ENCODE data around the gene SYTL5.

DNA sequence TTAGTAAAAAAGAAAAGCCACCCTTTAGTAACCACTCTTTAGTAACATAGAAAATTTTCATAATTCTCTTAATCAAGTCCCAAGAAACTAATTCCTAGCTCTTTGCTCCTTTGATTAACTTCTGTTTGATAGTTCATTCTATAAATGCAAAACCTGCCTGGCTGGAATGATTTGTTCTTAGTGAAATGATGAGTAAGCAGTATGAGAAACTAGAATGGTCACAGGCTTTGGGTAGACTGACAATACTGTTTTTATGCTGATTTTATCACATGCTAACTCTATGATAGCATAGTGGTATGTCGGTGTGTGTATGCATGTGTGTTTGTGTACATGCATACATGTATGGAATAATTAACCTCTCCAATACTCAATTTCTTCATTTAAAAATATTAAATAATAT is 81.2 kb downstream of the SYTL5 start:
- TF ChIP-seq, protein P1, sequence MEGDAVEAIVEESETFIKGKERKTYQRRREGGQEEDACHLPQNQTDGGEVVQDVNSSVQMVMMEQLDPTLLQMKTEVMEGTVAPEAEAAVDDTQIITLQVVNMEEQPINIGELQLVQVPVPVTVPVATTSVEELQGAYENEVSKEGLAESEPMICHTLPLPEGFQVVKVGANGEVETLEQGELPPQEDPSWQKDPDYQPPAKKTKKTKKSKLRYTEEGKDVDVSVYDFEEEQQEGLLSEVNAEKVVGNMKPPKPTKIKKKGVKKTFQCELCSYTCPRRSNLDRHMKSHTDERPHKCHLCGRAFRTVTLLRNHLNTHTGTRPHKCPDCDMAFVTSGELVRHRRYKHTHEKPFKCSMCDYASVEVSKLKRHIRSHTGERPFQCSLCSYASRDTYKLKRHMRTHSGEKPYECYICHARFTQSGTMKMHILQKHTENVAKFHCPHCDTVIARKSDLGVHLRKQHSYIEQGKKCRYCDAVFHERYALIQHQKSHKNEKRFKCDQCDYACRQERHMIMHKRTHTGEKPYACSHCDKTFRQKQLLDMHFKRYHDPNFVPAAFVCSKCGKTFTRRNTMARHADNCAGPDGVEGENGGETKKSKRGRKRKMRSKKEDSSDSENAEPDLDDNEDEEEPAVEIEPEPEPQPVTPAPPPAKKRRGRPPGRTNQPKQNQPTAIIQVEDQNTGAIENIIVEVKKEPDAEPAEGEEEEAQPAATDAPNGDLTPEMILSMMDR (IDR thresholded peaks at IDR 0.05): no peak
- TF ChIP-seq EP300 (IDR thresholded peaks at IDR 0.05): no peak
- TF ChIP-seq POLR2A (IDR thresholded peaks at IDR 0.05): no peak

Measured in ovary (tissue), 3 donors.